ENCODE data around the gene LAMC1. TPM values are rescaled to one million over a fixed set of nuclear protein-coding genes. Genes with fewer than 3 reads are reported as not detected.
A peak's percentile ranks its signal among the peaks of the same experiment; 100 is the strongest.

The LAMC1 gene
- total RNA-seq, 1 experiment from 2014 or later, result 61.2 TPM

DNA sequence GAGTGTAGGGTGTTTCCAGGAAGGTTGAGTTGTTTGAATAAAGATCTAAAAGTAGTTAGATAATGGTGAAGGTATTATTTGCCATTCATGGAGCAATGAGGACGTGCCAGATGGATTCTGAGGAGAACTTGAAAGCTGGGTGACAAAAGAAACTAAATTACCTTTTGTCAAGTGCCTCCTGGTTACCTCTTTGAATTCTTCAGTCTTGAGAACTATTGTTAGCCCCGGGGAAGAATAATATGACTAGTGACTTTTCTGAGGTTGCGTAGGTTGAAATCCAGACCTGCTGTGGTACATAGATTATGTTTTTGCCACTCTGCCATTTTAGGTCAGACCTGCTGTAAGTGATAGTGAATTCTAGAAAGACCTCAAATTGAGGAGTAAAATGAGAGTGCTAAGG lies 11.5 kb downstream of the LAMC1 start:
- no peak for DNase-seq (ENCODE audit: low read depth, low spot score)
- POLR2A ChIA-PET, result no interaction called here
- no peak for TF ChIP-seq TCF7L2 (IDR thresholded peaks at IDR 0.05; ENCODE audit: borderline replicate concordance, extremely low read depth, insufficient read depth, insufficient read length)
- intact Hi-C loops (cut with micrococcal nuclease), result no loop called here
- BruUV-seq (replicated peaks), result no TSS peak
- no peak overlapping the region for H3K27ac ChIP-seq (ENCODE audit: low read depth, low read length)
- no peak overlapping the region for H3K4me2 ChIP-seq (ENCODE audit: low read length)
- no peak overlapping the region for H3K9ac ChIP-seq (ENCODE audit: low read length)
- H2AFZ ChIP-seq (ENCODE audit: low read depth, low read length, poor library complexity, severe bottlenecking), result no peak overlapping the region
- H3K9me3 ChIP-seq (ENCODE audit: control insufficient read depth in 1 of 2, insufficient read depth in 1 of 2, low read depth in 1 of 2, low read length in 2 of 2), result no peaks in the 10 kb centered on the region
- H3K4me1 ChIP-seq (ENCODE audit: control insufficient read depth in 1 of 2, insufficient read depth in 2 of 2, low read length in 2 of 2), result peaks cover 27 to 56% of the 10 kb centered on the region in 2 experiments
- H3K79me2 ChIP-seq (ENCODE audit: insufficient read depth, low read length), result peaks cover 74% of the 10 kb centered on the region
- ATAC-seq, result no peak
- no peaks in the 10 kb centered on the region for H4K20me1 ChIP-seq (ENCODE audit: insufficient read depth)
- no peaks in the 10 kb centered on the region for H3K36me3 ChIP-seq (ENCODE audit: control insufficient read depth in 1 of 2, insufficient read depth in 2 of 2, low read length in 2 of 2)
- CTCF ChIA-PET, result interaction anchor here (1.2 kb wide), 1 partner anchor 11 kb away, joined by 3 read pairs; no protein-coding TSS in a partner anchor
- H3K9me2 ChIP-seq (ENCODE audit: insufficient read depth), result no peaks in the 10 kb centered on the region
- H3K27me3 ChIP-seq (ENCODE audit: insufficient read depth, low read length), result no peaks in the 10 kb centered on the region
- RAD21 ChIA-PET (ENCODE audit: low non-redundant PET in 1 of 2, low total read pairs in 2 of 2, uncharacterized antibody in 2 of 2, unreplicated experiment in 2 of 2), result no interaction called here
- no peak overlapping the region for H3K4me3 ChIP-seq (replicated peaks in 1 of 2; ENCODE audit: low read depth in 1 of 2, low read length in 2 of 2)

DNA sequence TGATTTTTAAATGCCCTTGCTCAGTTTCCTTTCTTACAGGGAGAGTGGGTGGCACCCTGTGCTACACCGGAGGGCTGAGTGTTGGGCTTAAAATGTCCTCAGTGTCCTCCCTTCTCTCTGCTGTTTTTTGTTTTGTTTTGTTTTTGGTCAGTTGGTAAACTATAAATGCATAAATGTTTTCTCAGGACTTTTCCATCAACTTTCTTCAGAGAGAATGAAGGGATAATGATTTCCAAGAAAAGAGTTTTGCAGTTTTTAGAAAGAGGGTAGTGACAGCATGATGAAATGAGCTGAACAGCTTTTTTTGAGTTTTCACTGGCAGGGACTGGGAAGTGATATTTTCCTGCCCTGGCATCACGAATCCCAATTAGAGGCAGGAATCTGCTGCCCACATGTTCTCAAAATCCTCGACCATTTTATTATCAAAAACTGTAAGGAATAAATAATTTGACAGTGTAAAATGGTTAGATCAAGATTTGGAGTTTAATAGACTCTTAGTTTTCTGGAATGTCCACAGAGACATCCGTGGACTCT lies 15.2 kb downstream of the LAMC1 start:
- no TSS peak for BruUV-seq (replicated peaks)
- peaks cover 81% of the 10 kb centered on the region for H3K79me2 ChIP-seq (ENCODE audit: insufficient read depth, low read length)
- H3K4me2 ChIP-seq (ENCODE audit: low read length), result peak overlapping the region; percentile 5; the same call in 1 of the 2 replicates
- H3K9me2 ChIP-seq (ENCODE audit: insufficient read depth), result no peaks in the 10 kb centered on the region
- intact Hi-C loops (cut with micrococcal nuclease), result loop anchor here (2.0 kb wide), 1 partner anchor 20 kb away; no protein-coding TSS in a partner anchor
- H3K4me3 ChIP-seq (replicated peaks in 1 of 2; ENCODE audit: low read depth in 1 of 2, low read length in 2 of 2), result no peak overlapping the region
- H3K27me3 ChIP-seq (ENCODE audit: insufficient read depth, low read length), result no peaks in the 10 kb centered on the region
- H3K9me3 ChIP-seq (ENCODE audit: control insufficient read depth in 1 of 2, insufficient read depth in 1 of 2, low read depth in 1 of 2, low read length in 2 of 2), result no peaks in the 10 kb centered on the region
- ChIA-PET CTCF (no interaction called here), POLR2A (interaction anchor here (1.7 kb wide), 1 partner anchor 11 kb away, joined by 4 read pairs; no protein-coding TSS in a partner anchor), RAD21 (ENCODE audit: low non-redundant PET in 1 of 2, low total read pairs in 2 of 2, uncharacterized antibody in 2 of 2, unreplicated experiment in 2 of 2) (no interaction called here)
- H3K36me3 ChIP-seq (ENCODE audit: control insufficient read depth in 1 of 2, insufficient read depth in 2 of 2, low read length in 2 of 2), result no peaks in the 10 kb centered on the region
- H2AFZ ChIP-seq (ENCODE audit: low read depth, low read length, poor library complexity, severe bottlenecking), result no peak overlapping the region
- ATAC-seq, result no peak
- H3K27ac ChIP-seq (ENCODE audit: low read depth, low read length), result no peak overlapping the region
- H3K4me1 ChIP-seq (ENCODE audit: control insufficient read depth in 1 of 2, insufficient read depth in 2 of 2, low read length in 2 of 2), result peaks cover 3 to 27% of the 10 kb centered on the region in 2 experiments
- TF ChIP-seq ZNF274 (IDR thresholded peaks at IDR 0.05; ENCODE audit: low read depth, low read length) (no peak), FOSL1 (IDR thresholded peaks at IDR 0.05; ENCODE audit: low read depth) (no peak), EZH2 (IDR thresholded peaks at IDR 0.05) (no peak), EGR1 (IDR thresholded peaks at IDR 0.05; ENCODE audit: low read depth) (no peak)
- DNase-seq (ENCODE audit: low read depth, low spot score), result no peak
- no peaks in the 10 kb centered on the region for H4K20me1 ChIP-seq (ENCODE audit: insufficient read depth)
- H3K9ac ChIP-seq (ENCODE audit: low read length), result no peak overlapping the region

Measured in HCT116 (cell line).